Lung (tissue), 12 donors: ENCODE data around the gene SLC2A6. TPM values are rescaled to one million over a fixed set of nuclear protein-coding genes. Genes with fewer than 3 reads are reported as not detected.
A peak's percentile ranks its signal among the peaks of the same experiment; 100 is the strongest.

ENCODE experiments used
- ATAC-seq: fragments of 200-7000 bp; cut with Tn5 transposase; one replicate; pipeline ENCODE4 v1.9.1; 2020; ENCODE audit warnings: moderate number of reproducible peaks; ENCODE audit not compliant: insufficient read depth, low FRiP score
- DNase-seq, 3 donors: peaks; one replicate each; pipeline ENCODE4 v3.0.0-alpha.2; 2013 to 2017
- H3K27ac ChIP-seq, 2 donors: one replicate each; pipeline ENCODE4 v1.5.1; 2013; ENCODE audit warnings: mild to moderate bottlenecking in 2 of 2, moderate library complexity in 2 of 2, control low read depth in 1 of 2, inconsistent platforms in 1 of 2, low read depth in 1 of 2, low read length in 1 of 2
- H3K27me3 ChIP-seq, 3 donors: one replicate each; pipeline ENCODE4 v1.5.1; 2013; ENCODE audit warnings: low read length in 2 of 3; ENCODE audit not compliant: control insufficient read depth in 3 of 3, insufficient read depth in 3 of 3
- H3K36me3 ChIP-seq, 4 donors: one replicate each; pipeline ENCODE4 v1.5.1; 2013; ENCODE audit warnings: low read length in 4 of 4, mild to moderate bottlenecking in 1 of 4, moderate library complexity in 1 of 4; ENCODE audit not compliant: control insufficient read depth in 4 of 4, insufficient read depth in 4 of 4
- H3K4me1 ChIP-seq, 5 donors: one replicate each; pipeline ENCODE4 v1.5.1; 2013; ENCODE audit warnings: low read length in 5 of 5, mild to moderate bottlenecking in 2 of 5, moderate library complexity in 1 of 5; ENCODE audit not compliant: control insufficient read depth in 5 of 5, insufficient read depth in 5 of 5
- H3K4me3 ChIP-seq: one replicate; pipeline ENCODE4 v1.5.1; 2013; ENCODE audit warnings: mild to moderate bottlenecking, control low read depth, moderate library complexity
- H3K9ac ChIP-seq, 2 donors: one replicate each; pipeline ENCODE4 v1.5.1; 2013; ENCODE audit warnings: low read length in 2 of 2, control low read depth in 1 of 2; ENCODE audit not compliant: insufficient read depth in 1 of 2
- H3K9me3 ChIP-seq, 4 donors: one replicate each; pipeline ENCODE4 v1.5.1; 2013; ENCODE audit warnings: low read length in 3 of 4, mild to moderate bottlenecking in 1 of 4, moderate library complexity in 1 of 4; ENCODE audit not compliant: control insufficient read depth in 4 of 4, insufficient read depth in 3 of 4
- CTCF ChIP-seq: IDR thresholded peaks from 2 replicates; pipeline ENCODE4 v1.5.1; 2012; ENCODE audit warnings: mild to moderate bottlenecking; ENCODE audit errors: control extremely low read depth, extremely low read depth
- WGBS, 2 donors: extraction: QIAGEN DNeasy Blood & Tissue Kit; methylation state at CpG; one replicate each; pipeline ENCODE4 v1.1.7; 2013; 5-methylcytosine and 5-hydroxymethylcytosine counted together
- polyA plus RNA-seq, 2 donors: library from polyadenylated mRNA; stranded (reverse); fragments of 200-250 nt; gene quantifications; one replicate each; pipeline ENCODE4 v1.2.1, GENCODE V29; 2013
- total RNA-seq, 2 donors: library from RNA; depleted of rRNA in 1 of 2; stranded (reverse); fragments of >200 nt in 1 of 2; gene quantifications; one replicate each; pipeline ENCODE4 v1.2.1, GENCODE V29; 2014 to 2021
- donor health status: control.
- donor health status: control.
- donor health status: Bipolar disorder and iron deficiency.
- donor health status: healthy.
- donor health status: DM: yes; HTN: yes; CAD: no.

Gene SLC2A6
- total and polyA plus RNA-seq, 4 donors, result 8.4 to 49.6 (median 18.5) TPM

- Histone ChIP-seq H3K9me3 (peaks cover 0 to 3% (median 0%) of the 10 kb centered on the region in 4 donors), H3K9ac (no peak overlapping the region), H3K27me3 (peaks cover 0 to 3% (median under 1%) of the 10 kb centered on the region in 3 donors), H3K36me3 (no peaks in the 10 kb centered on the region), H3K4me1 (peaks cover 0 to 8% (median 0%) of the 10 kb centered on the region in 5 donors), H3K27ac (no peak overlapping the region), H3K4me3 (no peak overlapping the region)
- 95 to 97% methylated on average over 12 of the region's 12 CpGs for WGBS, 2 donors
- DNase-seq (no peak), ATAC-seq (no peak)
- no peak for TF ChIP-seq CTCF
Measured at GRCh38 chr9:133424187-133424586, 54.7 kb downstream of the SLC2A6 start.

DNA sequence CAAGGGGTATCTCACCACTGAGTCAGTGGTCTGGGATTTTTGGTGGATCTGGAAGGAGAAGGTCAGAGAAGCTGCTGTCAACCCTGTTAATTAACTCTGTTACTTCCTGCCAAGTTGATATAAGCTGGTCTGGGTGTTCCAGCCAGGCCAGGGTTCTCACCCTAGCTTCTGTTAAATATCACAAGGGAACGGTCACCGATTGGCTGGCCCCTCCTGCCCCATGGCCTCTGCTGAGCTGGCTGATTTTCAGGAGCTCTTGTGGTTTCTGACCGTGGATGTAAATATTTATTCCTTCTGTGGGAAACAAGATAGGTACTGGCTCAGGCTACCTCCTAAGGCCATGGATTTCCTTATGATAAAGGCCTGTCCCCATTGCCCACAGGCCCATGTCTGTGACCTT lies 55.7 kb downstream of the SLC2A6 start:
- Histone ChIP-seq H3K27ac (no peak overlapping the region), H3K36me3 (no peaks in the 10 kb centered on the region), H3K27me3 (peaks cover 0 to 3% (median 0%) of the 10 kb centered on the region in 3 donors), H3K9me3 (peaks cover 0 to 3% (median 0%) of the 10 kb centered on the region in 4 donors), H3K9ac (no peak overlapping the region), H3K4me1 (peaks cover 0 to 8% (median 0%) of the 10 kb centered on the region in 5 donors), H3K4me3 (no peak overlapping the region)
- DNase-seq, result no peak
- no peak for TF ChIP-seq CTCF
- 53 to 73% methylated on average over 3 of the region's 3 CpGs for WGBS, 2 donors
- no peak for ATAC-seq

DNA sequence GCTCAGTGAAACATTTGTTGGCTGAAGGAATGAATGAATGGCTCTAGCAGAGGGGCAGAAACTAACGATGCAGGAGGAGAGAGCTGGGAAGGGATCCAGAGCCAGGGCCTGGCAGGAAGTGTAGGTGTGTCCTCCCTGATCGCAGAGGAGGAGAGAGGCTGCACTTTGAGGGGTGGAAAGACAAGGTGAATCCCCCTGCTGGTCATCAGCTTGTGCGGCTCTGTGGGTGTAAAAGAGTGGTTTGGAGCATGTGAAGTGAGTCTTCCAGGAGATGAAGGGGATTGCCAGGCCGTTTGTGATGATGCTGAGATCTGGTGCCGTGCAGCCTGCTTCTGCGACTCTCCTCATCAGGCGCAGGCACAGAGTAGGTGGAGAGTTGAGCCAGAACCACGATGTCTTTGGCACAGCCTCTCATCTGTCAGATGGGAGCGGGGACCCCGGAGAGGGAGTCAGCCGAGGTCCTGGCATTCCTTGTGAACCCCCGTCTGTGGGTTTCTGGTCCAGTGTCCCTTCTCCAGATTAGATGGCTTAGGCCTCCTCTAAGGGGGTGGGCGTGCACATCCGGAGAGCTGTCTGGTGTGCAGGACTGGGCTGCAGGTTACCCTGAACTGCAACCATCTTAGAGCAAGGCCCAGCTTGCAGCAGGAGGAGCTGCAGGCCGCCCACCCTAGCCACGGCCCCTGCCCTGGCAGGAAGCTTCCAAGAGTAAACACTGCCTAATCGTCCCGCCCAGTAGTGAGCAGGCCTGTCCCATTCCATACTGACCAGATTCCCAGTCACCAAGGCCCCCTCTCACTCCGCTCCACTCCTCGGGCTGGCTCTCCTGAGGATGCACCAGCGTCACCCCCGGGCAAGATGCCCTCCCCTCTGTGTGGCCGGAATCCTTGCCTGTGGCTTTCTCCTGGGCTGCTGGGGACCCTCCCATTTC lies 57.0 kb downstream of the SLC2A6 start, which contains the start of gene ADAMTS13:
Gene ADAMTS13, plus strand, starts transcription at position 753 of the 928 bp plus-strand sequence. Its CDS starts 77 bp downstream, at position 830.
- Histone ChIP-seq H3K4me3 (no peak within 1 kb of the TSS), H3K27me3 (no peaks in the 10 kb centered on the region), H3K27ac (peak within 1 kb of the TSS in 1 of 2 donors; percentile 28), H3K9ac (no peak within 1 kb of the TSS), H3K4me1 (peaks cover 0 to 10% (median 2%) of the 10 kb centered on the region in 5 donors), H3K36me3 (no peaks in the 10 kb centered on the region), H3K9me3 (peaks cover 0 to 3% (median 0%) of the 10 kb centered on the region in 4 donors)
- DNase-seq (peak in 1 of 3 donors; percentile 34), ATAC-seq (no peak)
- WGBS, 2 donors, result 55 to 71% methylated on average over 23 of the region's 23 CpGs
- no peak for TF ChIP-seq CTCF

Other genes with a start within 250 kb of the SLC2A6 start
- 10 to 100 TPM in 1 of 2 donors, 1 to 10 TPM in 1; 3.9 to 23.0 TPM for gene ABO, start 203.9 kb downstream of the SLC2A6 start, total RNA-seq
- 10 to 100 TPM in 1 of 2 donors, 1 to 10 TPM in 1; 4.0 to 14.6 TPM for gene ABO, start 203.9 kb downstream of the SLC2A6 start, polyA plus RNA-seq
- gene SURF6, start 142.9 kb downstream of the SLC2A6 start, total RNA-seq, result 10 to 100 TPM; 13.7 to 25.6 TPM
- 10 to 100 TPM; 23.0 to 24.5 TPM for gene SURF6, start 142.9 kb downstream of the SLC2A6 start, polyA plus RNA-seq
- 10 to 100 TPM; 19.3 to 32.0 TPM for gene MED22, start 131.0 kb downstream of the SLC2A6 start, total RNA-seq
- 10 to 100 TPM; 11.4 to 20.9 TPM for gene MED22, start 131.0 kb downstream of the SLC2A6 start, polyA plus RNA-seq
- gene RPL7A, start 130.9 kb downstream of the SLC2A6 start, total RNA-seq, result 1,000 to 10,000 TPM; 1,412 to 1,708 TPM
- gene RPL7A, start 130.9 kb downstream of the SLC2A6 start, polyA plus RNA-seq, result 1,000 to 10,000 TPM; 2,527 to 3,573 TPM
- 10 to 100 TPM; 14.2 to 41.7 TPM for gene SURF1, start 122.6 kb downstream of the SLC2A6 start, total RNA-seq
- 10 to 100 TPM; 73.9 to 75.3 TPM for gene SURF1, start 122.6 kb downstream of the SLC2A6 start, polyA plus RNA-seq
- gene SURF2, start 122.5 kb downstream of the SLC2A6 start, total RNA-seq, result 10 to 100 TPM; 11.7 to 30.3 TPM
- 10 to 100 TPM; 24.1 to 50.1 TPM for gene SURF2, start 122.5 kb downstream of the SLC2A6 start, polyA plus RNA-seq
- 100 to 1,000 TPM; 144 to 222 TPM for gene SURF4, start 103.0 kb downstream of the SLC2A6 start, total RNA-seq
- 100 to 1,000 TPM in 1 of 2 donors, 10 to 100 TPM in 1; 87.4 to 204 TPM for gene SURF4, start 103.0 kb downstream of the SLC2A6 start, polyA plus RNA-seq
- gene STKLD1, start 102.7 kb downstream of the SLC2A6 start, total RNA-seq, result 1 to 10 TPM in 1 of 2 donors, under 1 TPM in 1; 0.82 to 1.4 TPM
- gene STKLD1, start 102.7 kb downstream of the SLC2A6 start, polyA plus RNA-seq, result 1 to 10 TPM in 1 of 2 donors, under 1 TPM in 1; 0.40 to 3.1 TPM
- 10 to 100 TPM; 20.3 to 20.4 TPM for gene REXO4, start 61.1 kb downstream of the SLC2A6 start, total RNA-seq
- gene REXO4, start 61.1 kb downstream of the SLC2A6 start, polyA plus RNA-seq, result 10 to 100 TPM; 14.6 to 19.6 TPM
- 1 to 10 TPM; 2.8 to 4.1 TPM for gene ADAMTS13, start 56.7 kb downstream of the SLC2A6 start, total RNA-seq
- 1 to 10 TPM; 1.0 to 3.1 TPM for gene ADAMTS13, start 56.7 kb downstream of the SLC2A6 start, polyA plus RNA-seq
- gene CACFD1, start 19.1 kb downstream of the SLC2A6 start, total RNA-seq, result 10 to 100 TPM; 23.7 to 40.5 TPM
- 10 to 100 TPM; 18.7 to 46.1 TPM for gene CACFD1, start 19.1 kb downstream of the SLC2A6 start, polyA plus RNA-seq
- gene MYMK, start 45.9 kb upstream of the SLC2A6 start, total RNA-seq, result not detected
- gene MYMK, start 45.9 kb upstream of the SLC2A6 start, polyA plus RNA-seq, result not detected
- gene ADAMTSL2, start 55.6 kb upstream of the SLC2A6 start, total RNA-seq, result 10 to 100 TPM; 11.1 to 20.6 TPM
- gene ADAMTSL2, start 55.6 kb upstream of the SLC2A6 start, polyA plus RNA-seq, result 1 to 10 TPM; 6.4 to 9.1 TPM
- under 1 TPM in 1 of 2 donors, not detected in 1; 0.51 TPM for gene FAM163B, start 130.3 kb upstream of the SLC2A6 start, total RNA-seq
- gene FAM163B, start 130.3 kb upstream of the SLC2A6 start, polyA plus RNA-seq, result under 1 TPM; 0.10 to 0.16 TPM
- gene DBH, start 157.3 kb upstream of the SLC2A6 start, total RNA-seq, result under 1 TPM; 0.06 to 0.48 TPM
- under 1 TPM; 0.08 TPM for gene DBH, start 157.3 kb upstream of the SLC2A6 start, polyA plus RNA-seq